NCI-H2081 treated with DMSO at 0.1 percent for 48 hours (cell line): ENCODE measurements around the gene RSPH10B2.
"Not testable (repeated sequence)": the region's sequence is repeated elsewhere in the genome, so short reads cannot be mapped to it uniquely, and the experiment has no call there.

Experiments used
- DNase-seq: peaks from one replicate; lab custom pipeline; 2025; lab: John Stamatoyannopoulos, UW

The RSPH10B2 gene

GRCh38 chr7:6842278-6842921, 88.5 kb downstream of the RSPH10B2 start:
- DNase-seq = not testable (repeated sequence)

- not testable (repeated sequence) for DNase-seq
Measured at GRCh38 chr7:6843092-6843491, 89.2 kb downstream of the RSPH10B2 start.

DNA sequence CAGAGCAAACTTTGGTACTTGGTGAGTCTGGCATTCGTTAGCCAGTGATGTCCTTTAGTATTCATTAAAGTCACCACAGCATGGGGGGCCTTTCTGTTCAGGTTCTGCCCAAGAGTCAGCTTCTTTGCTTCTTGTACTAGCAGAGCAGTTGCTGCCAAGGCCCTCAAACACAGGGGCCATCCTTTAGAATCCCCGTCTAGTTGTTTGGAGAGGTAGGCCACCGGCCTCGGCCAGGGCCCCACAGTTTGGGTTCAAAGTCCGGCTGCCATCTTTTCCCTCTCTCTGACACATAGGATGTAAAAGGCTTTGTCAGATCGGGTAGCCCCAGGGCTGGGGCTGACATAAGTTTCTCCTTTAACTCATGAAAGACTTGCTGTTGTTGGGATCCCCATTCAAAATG, 89.8 kb downstream of the RSPH10B2 start:
- DNase-seq = not testable (repeated sequence)

- DNase-seq = not testable (repeated sequence)
Measured at GRCh38 chr7:6845971-6846449, 92.1 kb downstream of the RSPH10B2 start.

DNA sequence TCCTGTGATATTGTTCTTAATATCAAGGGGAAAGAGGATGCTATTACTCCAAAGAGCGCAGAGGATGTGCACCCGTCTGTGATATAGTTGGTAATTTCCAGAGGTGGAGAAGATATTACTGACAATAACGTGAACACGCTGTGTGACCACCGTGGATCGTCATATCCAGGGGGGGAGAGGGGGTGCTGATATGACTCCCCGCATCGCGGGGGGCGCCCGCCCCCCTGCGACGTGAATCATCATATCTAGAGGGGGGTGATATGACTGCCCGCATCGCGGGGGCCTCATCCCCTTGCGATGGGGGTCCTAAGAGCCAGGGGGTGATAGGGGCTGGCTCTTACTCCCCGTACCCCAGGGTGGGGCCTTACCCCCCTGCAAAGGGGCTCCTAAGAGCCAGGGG, 93.8 kb downstream of the RSPH10B2 start:
- not testable (repeated sequence) for DNase-seq
